Cortex of kidney (tissue), 1 donor: ENCODE results near the gene GIPC1.
"Not testable (repeated sequence)": the region's sequence is repeated elsewhere in the genome, so short reads cannot be mapped to it uniquely, and the experiment has no call there.

ENCODE experiments used
- DNase-seq: peaks from one replicate; lab custom pipeline; 2025; lab: John Stamatoyannopoulos, UW

Gene GIPC1

DNA sequence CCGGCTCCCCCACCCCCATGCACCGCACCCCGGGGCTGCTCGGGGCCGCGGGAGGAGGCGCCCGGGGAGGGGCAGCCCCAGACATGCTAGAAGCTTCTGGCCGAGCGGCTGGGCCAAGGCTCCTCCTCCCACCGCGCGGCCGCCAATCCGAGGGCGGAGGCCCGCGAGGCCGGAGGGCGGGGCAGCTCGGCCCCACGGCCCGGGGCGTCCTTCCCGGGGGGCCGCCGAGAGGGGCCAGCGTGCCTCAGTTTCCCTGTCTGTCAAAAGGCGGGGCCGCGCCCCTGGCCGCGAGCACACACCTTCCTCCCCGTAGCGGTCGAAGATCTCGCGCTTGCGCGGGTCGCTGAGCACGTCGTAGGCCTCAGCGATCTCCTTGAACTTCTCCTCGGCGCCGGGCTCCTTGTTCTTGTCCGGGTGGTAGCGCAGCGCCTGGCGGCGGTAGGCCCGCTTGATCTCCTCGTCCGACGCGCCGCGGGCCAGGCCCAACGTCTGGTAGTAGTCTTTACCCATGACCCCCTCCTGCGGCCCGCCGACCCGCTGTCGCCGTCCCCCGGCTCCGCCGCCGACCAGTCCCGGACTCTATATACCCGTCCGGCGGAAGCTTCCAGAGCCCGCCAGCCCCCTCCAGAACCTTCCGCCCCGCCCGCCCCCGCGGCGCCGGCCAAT is 22.0 kb upstream of the GIPC1 start, which contains the start of gene DNAJB1:
DNAJB1 (minus strand) TSS at position 558 of the 666 bp plus-strand sequence; CDS start at position 510, 48 bp downstream.
- DNase-seq = no peak

DNA sequence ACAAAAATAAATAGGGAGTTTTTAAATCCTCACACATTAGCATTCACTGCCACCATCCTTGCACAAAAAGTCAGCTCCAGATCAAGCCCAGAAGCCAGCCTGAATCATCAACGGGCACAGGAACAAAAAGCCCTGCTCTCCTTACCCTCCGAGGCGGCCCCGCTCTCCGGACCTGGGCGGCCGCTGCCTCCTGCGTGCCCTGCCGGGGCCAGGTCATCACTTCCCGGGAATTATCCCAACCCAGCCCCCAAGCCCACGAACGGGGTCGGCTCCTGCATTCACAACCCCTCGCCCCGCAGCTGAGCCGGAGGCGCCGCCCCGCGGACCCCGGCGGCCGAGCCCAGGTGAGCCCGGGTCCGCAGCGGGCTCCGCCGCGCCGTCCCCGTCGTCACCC is 21.5 kb upstream of the GIPC1 start:
- no peak for DNase-seq

DNA sequence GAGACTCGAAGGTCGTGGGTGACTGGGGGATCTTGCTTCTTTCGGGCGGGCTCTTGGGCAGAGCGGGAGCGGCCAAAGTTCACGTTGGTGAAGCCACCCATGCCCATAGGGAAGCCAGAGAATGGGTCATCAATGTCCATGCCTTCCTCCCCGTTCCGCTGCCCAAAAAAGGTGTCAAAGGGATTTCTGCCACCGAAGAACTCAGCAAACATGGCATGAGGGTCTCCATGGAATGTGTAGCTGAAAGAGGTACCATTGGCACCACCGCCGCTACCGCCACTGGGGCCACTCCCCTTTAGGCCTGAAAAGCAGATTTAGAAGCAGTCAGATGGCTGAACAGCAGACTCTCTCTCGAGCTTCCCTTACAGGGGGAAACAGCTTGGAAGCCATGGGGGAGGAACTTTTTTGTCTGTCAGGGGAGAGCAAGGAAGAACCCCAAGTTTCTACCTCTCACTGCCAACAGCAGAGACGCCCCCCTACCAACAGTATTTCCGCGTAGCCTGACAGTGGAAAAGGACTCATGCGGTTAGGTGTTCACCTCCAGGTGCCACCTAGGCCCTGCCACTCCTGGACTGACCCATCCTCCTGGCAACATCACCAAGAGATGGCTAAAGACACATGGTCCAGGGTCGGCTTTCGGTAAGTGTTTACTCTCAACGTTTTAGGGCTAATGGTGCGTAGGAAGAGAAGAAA is 21.0 kb upstream of the GIPC1 start:
- DNase-seq = no peak

DNA sequence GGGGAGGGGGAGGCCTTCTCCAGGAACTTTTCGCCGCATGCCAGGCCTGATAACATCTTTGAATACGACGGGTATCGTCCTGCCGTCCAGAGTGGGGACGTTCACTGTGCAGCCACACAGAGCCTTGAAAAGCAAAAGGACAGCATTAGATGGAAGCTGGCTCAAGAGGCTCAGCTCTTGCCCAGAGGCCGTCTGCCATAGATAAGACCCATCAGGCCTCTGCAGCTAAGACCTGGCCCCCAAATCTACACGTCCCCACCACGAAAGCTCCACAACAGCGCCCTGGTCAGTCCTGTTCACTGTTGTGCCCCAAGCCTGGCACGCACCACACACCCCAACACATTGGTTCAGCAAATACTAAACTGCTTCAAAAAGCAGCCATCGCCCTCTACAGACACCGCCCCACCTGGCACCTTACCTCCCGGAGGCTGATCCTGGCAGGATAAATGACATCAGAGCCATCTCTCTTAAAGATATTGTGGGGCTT is 20.2 kb upstream of the GIPC1 start:
- no peak for DNase-seq

DNA sequence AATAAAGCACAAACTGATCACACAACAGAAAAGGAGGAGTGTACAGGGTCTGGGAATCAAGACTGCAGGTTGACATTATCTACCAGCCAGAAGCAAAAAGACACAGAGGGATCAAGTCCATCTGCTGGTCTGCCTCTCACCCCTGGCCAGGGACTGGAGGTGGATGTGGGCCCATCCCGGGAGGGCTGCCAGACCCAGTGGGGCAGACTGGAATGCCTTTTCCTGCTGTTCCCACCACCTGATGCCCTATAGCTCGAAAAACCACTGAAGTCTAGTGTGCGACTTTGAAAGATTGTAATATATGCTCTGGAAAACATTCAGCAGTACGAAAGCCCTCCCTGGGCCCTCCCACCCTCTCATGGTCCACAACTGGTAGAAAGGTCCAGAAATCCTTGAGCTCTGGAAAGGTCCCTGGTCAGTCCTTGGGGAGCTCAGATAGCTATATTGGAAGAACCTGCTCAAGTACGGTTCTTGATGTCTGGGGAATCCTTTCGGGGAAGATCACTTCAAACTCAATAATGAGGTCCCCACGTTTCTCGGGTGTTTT is 19.6 kb upstream of the GIPC1 start:
- DNase-seq = no peak

DNA sequence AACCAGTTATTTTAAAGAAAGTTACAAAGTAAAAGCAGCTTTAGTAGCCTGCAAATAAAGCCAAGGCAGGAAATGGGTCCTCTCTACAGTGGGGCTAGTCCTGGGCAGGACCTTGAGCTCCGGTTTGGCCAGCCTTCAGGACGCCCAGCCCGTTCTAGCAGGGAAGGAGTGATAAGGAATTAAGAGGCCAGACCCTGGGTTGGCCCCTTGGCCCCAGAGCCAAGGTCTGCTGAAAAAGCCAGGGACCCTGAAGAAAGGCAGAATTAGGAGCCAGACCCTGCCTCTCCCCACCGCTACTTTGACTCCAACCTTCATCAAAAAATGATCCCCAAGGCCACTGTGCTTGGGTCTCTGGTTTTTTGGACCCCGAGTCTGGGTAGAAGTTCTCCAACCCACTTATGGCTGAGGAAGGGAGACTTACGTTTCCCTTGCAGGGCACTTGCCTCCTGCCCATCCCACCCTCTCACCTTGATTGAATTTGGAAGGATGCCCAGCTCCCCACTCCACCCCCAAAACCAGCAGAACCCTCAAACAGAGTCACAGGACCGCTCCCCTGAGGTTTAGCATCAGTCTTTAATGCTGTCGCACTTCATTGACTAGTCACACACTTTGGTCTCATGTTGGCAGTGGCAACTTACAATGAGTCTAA is 18.4 kb upstream of the GIPC1 start:
- no peak for DNase-seq

DNA sequence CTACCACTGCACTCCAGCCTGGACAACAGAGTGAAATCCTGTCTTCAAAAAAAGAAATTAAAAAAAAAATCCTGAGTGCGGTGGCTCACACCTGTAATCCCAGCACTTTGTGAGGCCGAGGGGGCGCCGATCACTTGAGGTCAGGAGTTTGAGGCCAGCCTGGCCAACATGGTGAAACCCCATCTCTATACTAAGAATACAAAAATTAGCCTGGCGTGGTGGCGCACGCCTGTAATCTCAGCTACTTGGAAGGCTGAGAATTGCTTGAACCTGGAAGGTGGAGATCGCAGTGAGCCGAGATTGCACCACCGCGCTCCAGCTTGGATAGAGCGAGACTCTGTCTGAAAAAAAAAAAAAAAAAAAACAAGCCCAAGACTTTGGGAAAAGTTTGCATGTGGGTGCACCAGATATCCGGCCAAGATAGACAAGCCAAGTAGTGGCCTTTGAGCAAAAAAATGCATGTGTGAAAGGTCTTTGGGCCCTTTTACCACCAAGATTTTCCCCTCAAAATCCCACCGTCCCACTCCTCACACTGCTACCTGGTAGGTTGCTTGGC is 16.6 kb upstream of the GIPC1 start:
- no peak for DNase-seq

DNA sequence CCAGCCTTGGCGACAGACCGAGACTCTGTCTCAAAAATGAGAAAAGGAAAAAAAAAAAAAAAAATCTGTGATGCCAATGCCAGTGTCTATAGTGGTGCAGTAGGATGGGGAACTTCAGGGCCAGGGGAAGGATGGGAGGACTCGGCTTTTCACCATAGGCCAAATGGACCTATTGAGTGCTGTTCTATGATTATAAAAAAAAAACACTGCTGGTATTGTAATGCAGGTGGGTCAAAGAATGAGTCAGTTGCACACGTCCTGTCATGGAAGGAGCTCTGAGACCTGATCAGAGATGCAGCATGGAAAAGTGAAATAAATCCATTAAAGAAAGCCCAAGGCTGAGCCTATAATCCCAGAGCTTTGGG is 15.3 kb upstream of the GIPC1 start:
- no peak for DNase-seq

DNA sequence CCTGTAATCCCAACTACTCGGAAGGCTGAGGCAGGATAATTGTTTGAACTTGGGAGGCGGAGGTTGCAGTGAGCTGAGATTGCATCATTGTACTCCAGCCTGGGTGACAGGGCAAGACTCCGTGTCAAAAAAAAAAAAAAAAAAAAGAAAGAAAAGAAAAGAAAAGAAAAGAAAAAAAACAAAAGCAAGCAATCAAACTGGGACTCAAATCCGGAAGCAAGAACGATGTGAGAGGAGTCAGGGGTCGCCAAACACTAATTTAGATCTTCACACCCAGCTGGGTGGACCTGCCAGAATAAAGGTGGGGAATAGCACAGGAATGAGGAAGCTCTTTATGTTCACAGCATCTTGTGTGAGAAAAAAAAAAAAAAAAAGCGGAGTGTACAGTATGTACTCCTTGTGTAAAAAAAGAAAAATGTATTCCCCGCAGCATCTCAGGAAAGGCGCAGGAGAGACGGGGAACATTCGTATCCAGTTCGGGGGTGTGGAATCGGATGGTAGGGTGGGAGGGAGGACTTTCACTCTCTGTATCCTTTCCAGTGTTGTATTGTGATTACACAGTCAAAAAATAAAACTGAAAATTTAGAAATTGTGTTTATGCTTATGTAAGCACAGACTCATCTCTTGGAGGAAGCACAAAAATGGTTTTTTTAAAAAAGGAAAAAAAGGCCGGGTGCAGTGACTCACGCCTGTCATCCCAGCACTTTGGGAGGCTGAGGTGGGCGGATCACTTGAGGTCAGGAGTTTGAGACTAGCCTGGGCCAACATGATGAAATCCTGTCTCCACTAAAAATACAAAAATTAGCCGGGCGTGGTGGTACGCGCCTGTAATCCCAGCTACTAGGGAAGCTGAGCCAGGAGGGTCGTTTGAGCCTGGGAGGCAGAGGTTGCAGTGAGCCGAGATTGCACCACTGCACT is 14.6 kb upstream of the GIPC1 start:
- DNase-seq = no peak

DNA sequence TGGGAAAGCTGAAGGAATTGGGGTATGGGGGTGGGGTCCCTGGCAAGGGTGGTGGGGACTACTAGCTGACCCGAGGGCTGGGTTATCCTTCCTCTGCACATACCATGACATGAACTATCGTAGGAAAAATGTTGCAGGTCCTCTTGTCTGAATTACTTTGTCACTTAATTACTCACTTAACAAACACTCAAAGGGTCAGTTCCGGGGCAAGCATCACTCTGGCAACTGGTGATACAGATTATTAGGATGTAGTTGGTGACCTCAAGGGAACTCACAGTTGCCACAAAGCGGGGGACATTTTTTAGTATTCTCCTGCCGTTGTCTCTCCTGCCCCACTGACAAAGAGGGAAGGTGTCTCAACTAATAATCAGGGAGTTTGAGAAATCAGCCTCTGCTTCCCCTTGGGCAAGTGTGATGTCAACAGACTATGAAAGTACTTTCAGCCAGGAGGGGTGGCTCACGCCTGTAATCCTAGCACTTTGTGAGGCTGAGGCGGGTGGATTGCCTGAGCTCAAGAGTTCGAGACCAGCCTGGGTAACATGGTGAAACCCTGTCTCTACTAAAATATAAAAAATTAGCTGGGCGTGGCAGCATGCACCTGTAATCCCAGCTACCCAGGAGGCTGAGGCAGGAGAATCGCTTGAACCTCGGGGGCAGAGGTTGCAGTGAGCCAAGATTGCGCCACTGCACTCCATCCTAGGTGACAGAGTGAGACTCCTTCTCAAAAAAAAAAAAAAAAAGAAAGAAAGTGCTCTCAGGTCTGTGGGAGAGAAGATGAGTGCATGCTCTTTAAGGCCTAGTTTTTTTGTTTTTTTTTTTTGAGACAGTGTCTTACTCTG is 12.0 kb upstream of the GIPC1 start:
- no peak for DNase-seq

DNA sequence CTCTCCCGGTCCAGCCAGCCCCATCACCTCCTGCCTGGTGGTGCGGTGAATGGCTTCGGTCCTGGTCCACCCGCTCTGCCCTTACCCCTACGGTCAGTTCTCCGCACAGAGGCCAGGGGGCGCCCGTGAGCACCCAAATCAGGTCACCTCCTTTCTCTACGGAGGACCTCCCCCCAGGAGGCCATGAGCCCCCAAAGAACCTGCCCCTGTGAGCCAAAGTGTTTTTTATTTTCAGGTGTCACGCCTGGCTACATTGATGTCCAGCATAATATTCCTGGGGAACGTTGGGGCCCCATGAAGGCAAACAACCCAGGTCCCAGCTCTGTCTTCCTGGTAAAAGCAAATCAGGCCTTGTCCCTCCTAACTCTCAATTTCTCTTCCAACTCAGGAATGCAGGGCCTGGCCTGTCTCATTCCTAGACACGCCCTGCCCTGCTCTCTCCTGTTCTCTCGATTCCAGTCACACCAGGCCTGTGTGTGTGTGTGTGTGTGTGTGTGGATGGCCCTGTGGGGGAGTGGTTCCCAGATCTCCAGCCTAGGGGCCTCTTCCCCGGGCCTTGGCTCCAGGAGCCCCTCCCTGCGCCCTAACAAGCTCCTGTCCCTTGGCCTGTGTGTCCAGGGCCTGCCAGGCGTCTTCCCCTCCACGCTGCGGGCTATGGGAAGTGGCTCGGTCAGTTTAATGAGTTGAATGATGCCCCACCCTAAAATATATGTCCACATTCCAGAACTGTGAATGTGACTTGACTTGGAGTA is 9.7 kb upstream of the GIPC1 start:
- no peak for DNase-seq

DNA sequence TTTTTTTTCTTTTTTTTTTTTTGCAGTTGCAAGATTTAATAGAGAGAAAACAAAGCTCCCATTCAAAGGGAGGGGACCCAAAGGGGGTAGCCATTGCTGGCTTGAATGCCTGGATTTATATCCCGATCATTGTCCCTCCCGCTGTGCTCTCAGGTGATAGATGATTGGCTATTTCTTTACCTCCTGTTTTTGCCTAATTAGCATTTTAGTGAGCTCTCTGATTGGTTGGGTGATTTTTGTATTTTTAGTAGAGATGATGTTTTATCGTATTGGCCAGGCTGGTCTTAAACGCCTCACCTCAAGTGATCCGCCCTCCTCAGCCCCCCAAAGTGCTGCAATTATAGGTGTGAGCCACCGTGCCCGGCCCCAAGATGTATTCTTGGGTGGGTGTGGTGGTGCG is 8.6 kb upstream of the GIPC1 start:
- not testable (repeated sequence) for DNase-seq

DNA sequence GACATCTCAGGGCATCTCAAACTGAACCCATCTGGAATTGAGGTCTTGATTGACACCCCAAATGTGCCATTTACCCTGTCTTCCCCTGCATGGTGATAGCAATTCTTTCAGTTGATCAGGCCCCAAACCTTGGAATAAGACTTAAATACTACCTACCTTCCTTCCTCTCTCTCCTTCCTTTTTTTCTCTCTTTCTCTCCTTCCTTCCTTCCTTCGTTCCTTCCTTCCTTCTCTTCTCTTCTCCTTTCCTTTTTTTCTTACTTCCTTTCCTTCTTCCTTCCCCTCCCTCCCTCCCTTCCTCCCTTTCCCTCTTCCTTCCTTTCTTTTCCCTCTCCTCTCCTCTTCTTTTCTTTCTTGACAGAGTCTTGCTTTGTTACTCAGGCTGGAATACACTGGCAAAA is 7.4 kb upstream of the GIPC1 start:
- no peak for DNase-seq

DNA sequence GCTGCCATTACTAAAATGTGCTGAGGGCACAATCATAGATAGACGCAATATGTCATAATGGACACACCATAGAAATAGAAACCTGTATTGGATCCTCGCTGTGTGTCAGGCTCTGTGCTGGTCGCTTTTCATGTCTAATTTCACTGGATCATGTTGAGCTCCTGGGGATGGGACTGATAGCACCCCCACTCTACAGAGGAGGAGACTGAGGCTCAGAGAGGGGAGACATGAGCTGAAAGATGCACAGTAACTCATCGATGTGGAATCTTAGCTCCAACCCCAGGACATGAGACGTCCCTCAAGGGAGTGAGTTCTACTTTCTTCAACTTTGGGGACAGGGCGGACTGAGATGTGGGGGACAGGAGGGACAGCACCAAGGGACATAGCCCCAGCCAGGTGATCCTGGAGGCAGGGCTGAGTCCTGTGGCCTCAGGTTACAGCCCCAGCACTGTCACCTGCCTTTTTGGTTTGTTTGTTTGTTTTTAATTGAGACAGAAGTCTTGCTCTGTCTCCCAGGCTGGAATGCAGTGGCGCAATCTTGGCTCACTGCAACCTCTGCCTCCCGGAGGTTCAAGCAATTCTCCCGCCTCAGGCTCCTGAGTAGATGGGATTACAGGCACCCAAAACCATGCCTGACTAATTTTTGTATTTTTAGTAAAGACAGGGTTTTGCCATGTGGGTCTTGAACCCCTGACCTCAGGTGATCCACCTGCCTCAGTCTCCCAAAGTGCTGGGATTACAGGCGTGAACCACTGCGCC is 6.6 kb upstream of the GIPC1 start:
- no peak for DNase-seq

DNA sequence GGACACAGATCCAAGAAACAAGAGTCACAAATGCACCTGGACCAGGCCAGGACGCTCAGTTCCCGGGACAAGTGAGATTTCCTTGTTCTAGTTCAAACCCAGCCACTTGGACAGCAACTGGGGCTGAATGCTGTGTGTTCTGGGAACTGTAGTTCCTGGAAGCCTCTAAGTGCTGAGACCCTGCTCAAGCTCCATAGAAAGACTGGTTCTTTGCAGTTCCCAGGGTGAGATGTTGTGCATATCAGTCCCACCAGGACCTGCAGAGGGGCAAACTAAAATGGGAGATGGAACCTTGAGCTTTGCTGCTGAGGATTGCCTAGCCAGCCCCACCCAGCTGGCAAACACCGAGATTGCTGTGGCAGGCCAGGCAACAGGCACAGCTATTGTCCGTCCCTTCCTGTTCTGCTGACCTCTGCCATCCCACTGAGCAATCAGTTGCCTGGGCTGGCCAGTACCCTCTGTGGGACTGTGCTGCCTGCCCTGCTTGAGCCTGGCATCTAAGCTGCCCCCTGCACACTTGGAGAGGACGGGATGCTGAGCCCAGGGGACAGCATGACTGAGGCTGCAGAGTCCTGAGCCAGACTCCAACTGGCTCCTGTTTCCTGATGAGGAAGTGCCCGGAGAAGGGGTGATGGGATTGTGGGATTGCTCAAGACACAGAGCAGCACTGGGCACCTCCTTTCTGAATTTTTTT is 1.4 kb upstream of the GIPC1 start:
- no peak for DNase-seq

DNA sequence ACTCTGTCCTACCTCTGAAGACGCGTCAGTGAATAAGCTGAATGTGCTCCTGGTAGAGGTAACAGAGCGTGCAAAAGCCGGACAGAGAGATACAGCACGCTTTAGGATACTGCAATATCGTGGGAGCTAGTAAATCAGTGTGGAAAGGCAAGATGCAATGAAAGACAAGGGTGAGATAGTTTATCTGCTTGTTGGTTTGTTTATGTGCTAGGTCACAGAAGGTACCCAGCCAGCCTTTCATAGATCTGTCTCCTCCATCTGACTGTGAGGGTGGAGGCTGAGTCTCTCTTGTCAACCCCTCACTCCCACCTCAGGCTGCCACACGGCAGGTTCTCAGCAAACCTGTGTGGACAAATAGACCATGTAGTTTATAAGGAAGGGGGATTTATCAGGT is 904 bp upstream of the GIPC1 start:
- no peak for DNase-seq

DNA sequence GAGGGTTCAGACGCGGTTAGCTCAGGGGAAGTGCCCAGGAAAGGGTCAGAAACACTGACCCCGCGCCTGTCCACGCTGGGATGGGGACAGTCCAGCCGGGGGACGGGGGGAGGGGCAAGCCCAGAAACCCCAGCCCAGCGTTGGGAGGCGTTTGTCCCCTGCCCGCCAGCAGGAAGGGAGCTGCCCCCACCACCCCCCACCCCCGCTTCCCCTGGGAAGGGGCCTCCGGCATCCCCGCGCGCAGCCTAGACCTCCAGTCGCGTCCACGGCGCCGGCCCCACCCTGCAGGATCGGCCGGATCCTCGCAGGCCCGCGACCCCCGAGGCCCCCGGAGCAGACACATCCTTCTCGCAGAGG is 277 bp downstream of the GIPC1 start:
- no peak for DNase-seq

DNA sequence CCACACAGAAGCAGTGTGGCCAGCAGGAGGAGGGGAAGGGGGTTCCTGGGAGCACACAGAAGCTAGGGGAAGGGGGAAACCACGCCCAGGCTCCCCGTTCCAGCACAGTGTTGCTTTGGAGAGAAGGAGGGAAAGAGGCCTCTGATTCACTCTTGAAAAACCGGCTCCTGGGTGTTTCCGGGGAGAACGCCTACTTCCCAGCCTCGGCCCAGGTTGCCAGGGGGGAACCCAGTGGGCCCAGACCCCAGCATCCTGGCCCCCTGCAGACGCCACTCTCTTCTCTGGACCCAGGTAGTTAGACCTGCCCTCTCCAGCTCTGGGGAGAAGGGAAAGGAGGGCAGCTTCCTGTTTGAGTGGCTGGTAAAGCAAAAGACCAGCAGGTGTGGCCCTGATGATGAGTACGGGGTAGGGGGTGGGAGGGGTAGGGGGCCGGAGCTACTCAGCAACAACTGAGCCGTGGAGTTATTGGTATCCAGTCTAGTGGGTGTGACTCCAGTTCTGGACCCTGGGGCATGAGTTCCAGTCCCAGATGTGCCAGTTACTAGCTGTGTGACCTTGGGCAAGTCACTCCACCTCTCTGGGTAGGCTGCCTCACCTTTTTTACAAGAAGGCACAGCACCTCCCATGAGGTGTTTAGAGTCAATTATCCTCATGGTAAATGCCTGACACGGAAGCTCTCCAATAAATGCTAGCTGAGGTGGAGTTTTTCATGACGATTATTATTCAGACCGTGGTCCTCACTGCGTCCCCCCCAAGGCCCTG is 836 bp downstream of the GIPC1 start:
- no peak for DNase-seq
